HepG2 (cell line): Measurements from ENCODE around the gene NUDT17. TPM values are rescaled to one million over a fixed set of nuclear protein-coding genes. Genes with fewer than 3 reads are reported as not detected.

Experiments
- DR1 ChIP-seq: sonication (generic); formaldehyde crosslinking; IDR thresholded peaks from 2 replicates; pipeline ENCODE4 v1.8.0; 2021; ENCODE audit warnings: mild to moderate bottlenecking, missing genetic modification reagents, inconsistent platforms
- HES4 ChIP-seq: sonication (generic); formaldehyde crosslinking; IDR thresholded peaks from 2 replicates; pipeline ENCODE4 v1.9.0; 2021; ENCODE audit warnings: mild to moderate bottlenecking, missing genetic modification reagents, borderline replicate concordance
- HNF1A ChIP-seq, 2 experiments: sonication (generic) in 1 of 2; formaldehyde crosslinking in 1 of 2; IDR thresholded peaks; 2 replicates each; pipeline versions ENCODE4 v1.4.0 to v1.6.1; 2016 to 2020; ENCODE audit warnings: borderline replicate concordance in 1 of 2, low read depth in 1 of 2, mild to moderate bottlenecking in 1 of 2, missing genetic modification reagents in 1 of 2
- PCBP1 ChIP-seq: fragments of 200-400 bp; formaldehyde crosslinking; IDR thresholded peaks from 2 replicates; pipeline ENCODE4 v1.6.1; 2017; ENCODE audit warnings: mild to moderate bottlenecking, low read depth, low read length, borderline replicate concordance
- TMF1 ChIP-seq: sonication (generic); formaldehyde crosslinking; IDR thresholded peaks from 2 replicates; pipeline ENCODE4 v1.8.1; 2022; ENCODE audit warnings: low read depth, missing genetic modification reagents
- YEATS4 ChIP-seq: sonication (generic); formaldehyde crosslinking; IDR thresholded peaks from 2 replicates; pipeline ENCODE4 v1.4.0; 2020; ENCODE audit warnings: missing genetic modification reagents, borderline replicate concordance
- ZKSCAN5 ChIP-seq: sonication (generic); formaldehyde crosslinking; IDR thresholded peaks from 2 replicates; pipeline ENCODE4 v1.5.1; 2020; ENCODE audit warnings: mild to moderate bottlenecking, missing genetic modification reagents
- ZNF263 ChIP-seq: sonication (generic); formaldehyde crosslinking; IDR thresholded peaks from 2 replicates; pipeline ENCODE4 v1.4.0; 2020; ENCODE audit warnings: missing genetic modification reagents
- ZNF430 ChIP-seq: sonication (generic); formaldehyde crosslinking; IDR thresholded peaks from 2 replicates; pipeline ENCODE4 v1.9.0; 2021; ENCODE audit warnings: mild to moderate bottlenecking, missing genetic modification reagents
- ZNF773 ChIP-seq: sonication (generic); formaldehyde crosslinking; IDR thresholded peaks from 2 replicates; pipeline ENCODE4 v1.4.0; 2020; ENCODE audit warnings: missing genetic modification reagents, borderline replicate concordance
- polyA plus RNA-seq, 8 experiments: library from polyadenylated mRNA; depleted of rRNA in 3 of 8; stranded (reverse) in 7 of 8; unstranded in 1 of 8; fragments of >200 nt; fragmentation: Illumina TruSeq in 4 of 8; extraction: Trizol in 4 of 8; gene quantifications; 2 replicates each; pipeline versions ENCODE4 v1.2.1 to v1.2.3, GENCODE V29; 2011 to 2016; ENCODE audit warnings: low read depth in 4 of 8, missing spikeins in 1 of 8, mixed read lengths in 1 of 8; ENCODE audit not compliant: insufficient read depth in 1 of 8
- total RNA-seq, 5 experiments: library from RNA; depleted of rRNA; stranded (reverse); fragments of >200 nt; fragmentation: Illumina TruSeq; extraction: Trizol; gene quantifications; 2 replicates each; pipeline ENCODE4 v1.2.3, GENCODE V29; 2016; ENCODE audit warnings: low read depth in 1 of 5
- TF ChIP-seq, protein P1 (sequence below): sonication (generic); formaldehyde crosslinking; IDR thresholded peaks from 2 replicates; pipeline ENCODE4 v1.8.0; 2022; ENCODE audit warnings: mild to moderate bottlenecking, missing genetic modification reagents, borderline replicate concordance
- TF ChIP-seq, protein P2 (sequence below): fragments of 450-650 bp; IDR thresholded peaks from 2 replicates; pipeline ENCODE4 v1.6.1; 2016
- TF ChIP-seq, protein P3 (sequence below), 2 experiments: sonication (generic) in 1 of 2; formaldehyde crosslinking in 1 of 2; IDR thresholded peaks; 2 replicates each; pipeline versions ENCODE4 v1.6.1 to v1.9.0; 2014 to 2022; ENCODE audit warnings: antibody characterized with exemption in 1 of 2, borderline replicate concordance in 1 of 2, inconsistent platforms in 1 of 2, low read depth in 1 of 2, missing genetic modification reagents in 1 of 2

NUDT17 gene
- total and polyA plus RNA-seq, 2 of the 13 experiments (the other 11 are each of a cell fraction or from before 2014, with no cell fraction given) = 2.6 to 5.8 TPM

DNA sequence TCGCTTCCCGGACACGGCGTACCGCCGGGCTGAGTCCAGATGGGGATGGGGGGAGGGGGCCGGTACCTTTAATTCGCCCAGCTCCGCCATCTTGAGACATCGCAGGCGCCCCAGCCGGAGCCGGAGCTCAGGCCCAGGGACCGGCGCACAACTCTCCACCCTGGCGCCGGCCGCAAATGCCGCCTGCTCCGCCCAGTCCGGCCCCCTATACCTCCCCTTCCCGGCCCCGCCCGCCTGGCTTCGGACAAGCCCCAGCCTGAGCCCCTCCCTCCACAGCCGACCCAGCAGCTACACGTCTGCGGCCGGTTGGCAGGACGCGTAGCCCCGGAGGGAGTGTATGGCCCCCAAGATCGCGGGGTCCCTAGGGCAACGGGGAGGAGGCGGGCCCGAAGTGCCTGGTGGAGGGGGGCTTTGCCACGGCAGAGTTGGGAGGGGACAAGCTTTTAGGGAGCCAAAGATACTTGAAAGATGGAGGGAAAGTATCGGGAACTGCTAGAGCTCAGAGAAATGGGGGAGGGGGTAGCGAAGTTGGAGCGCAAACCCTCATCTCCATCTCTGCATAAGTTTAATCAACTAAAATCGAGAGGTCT is 13.6 kb downstream of the NUDT17 start, which contains the start of gene PIAS3 (continued):
- TF ChIP-seq ZKSCAN5 (CRISPR knock-in tag) = 0 out of 2 replicates have a peak, but pooled peaks have one; percentile 20
- TF ChIP-seq, protein P1, sequence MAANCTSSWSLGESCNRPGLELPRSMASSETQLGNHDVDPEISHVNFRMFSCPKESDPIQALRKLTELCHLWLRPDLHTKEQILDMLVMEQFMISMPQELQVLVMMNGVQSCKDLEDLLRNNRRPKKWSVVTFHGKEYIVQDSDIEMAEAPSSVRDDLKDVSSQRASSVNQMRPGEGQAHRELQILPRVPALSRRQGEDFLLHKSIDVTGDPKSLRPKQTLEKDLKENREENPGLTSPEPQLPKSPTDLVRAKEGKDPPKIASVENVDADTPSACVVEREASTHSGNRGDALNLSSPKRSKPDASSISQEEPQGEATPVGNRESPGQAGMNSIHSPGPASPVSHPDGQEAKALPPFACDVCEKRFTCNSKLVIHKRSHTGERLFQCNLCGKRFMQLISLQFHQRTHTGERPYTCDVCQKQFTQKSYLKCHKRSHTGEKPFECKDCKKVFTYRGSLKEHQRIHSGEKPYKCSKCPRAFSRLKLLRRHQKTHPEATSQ (CRISPR knock-in tag) = 0 out of 2 replicates have a peak, but pooled peaks have one; percentile 80
- no peak for TF ChIP-seq ZNF773 (CRISPR knock-in tag)
- TF ChIP-seq HNF1A (IDR thresholded peaks at IDR 0.05; ENCODE audit: low read depth) = no peak
- TF ChIP-seq HNF1A (CRISPR knock-in tag; IDR thresholded peaks at IDR 0.05; ENCODE audit: borderline replicate concordance) = no peak
- TF ChIP-seq HES4 (CRISPR knock-in tag) = 0 out of 2 replicates have a peak, but pooled peaks have one; percentile 14
- TF ChIP-seq, protein P2, sequence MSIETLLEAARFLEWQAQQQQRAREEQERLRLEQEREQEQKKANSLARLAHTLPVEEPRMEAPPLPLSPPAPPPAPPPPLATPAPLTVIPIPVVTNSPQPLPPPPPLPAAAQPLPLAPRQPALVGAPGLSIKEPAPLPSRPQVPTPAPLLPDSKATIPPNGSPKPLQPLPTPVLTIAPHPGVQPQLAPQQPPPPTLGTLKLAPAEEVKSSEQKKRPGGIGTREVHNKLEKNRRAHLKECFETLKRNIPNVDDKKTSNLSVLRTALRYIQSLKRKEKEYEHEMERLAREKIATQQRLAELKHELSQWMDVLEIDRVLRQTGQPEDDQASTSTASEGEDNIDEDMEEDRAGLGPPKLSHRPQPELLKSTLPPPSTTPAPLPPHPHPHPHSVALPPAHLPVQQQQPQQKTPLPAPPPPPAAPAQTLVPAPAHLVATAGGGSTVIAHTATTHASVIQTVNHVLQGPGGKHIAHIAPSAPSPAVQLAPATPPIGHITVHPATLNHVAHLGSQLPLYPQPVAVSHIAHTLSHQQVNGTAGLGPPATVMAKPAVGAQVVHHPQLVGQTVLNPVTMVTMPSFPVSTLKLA = no peak
- peak; percentile 51; the same call in 1 of the 2 replicates for TF ChIP-seq ZNF430
- TF ChIP-seq ZNF263 (CRISPR knock-in tag) = no peak
- TF ChIP-seq YEATS4 = peak; percentile 31; the same call in 1 of the 2 replicates
- TF ChIP-seq TMF1 = no peak
- TF ChIP-seq PCBP1 = 0 out of 2 replicates have a peak, but pooled peaks have one; percentile 50
- TF ChIP-seq, protein P3, sequence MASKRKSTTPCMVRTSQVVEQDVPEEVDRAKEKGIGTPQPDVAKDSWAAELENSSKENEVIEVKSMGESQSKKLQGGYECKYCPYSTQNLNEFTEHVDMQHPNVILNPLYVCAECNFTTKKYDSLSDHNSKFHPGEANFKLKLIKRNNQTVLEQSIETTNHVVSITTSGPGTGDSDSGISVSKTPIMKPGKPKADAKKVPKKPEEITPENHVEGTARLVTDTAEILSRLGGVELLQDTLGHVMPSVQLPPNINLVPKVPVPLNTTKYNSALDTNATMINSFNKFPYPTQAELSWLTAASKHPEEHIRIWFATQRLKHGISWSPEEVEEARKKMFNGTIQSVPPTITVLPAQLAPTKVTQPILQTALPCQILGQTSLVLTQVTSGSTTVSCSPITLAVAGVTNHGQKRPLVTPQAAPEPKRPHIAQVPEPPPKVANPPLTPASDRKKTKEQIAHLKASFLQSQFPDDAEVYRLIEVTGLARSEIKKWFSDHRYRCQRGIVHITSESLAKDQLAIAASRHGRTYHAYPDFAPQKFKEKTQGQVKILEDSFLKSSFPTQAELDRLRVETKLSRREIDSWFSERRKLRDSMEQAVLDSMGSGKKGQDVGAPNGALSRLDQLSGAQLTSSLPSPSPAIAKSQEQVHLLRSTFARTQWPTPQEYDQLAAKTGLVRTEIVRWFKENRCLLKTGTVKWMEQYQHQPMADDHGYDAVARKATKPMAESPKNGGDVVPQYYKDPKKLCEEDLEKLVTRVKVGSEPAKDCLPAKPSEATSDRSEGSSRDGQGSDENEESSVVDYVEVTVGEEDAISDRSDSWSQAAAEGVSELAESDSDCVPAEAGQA (IDR thresholded peaks at IDR 0.05; ENCODE audit: low read depth) = peak; percentile 55; the same call in 1 of the 2 replicates
- TF ChIP-seq, protein P3 (CRISPR knock-in tag; IDR thresholded peaks at IDR 0.05; ENCODE audit: borderline replicate concordance) = no peak
- no peak for TF ChIP-seq DR1 (CRISPR knock-in tag)
